ENCODE results near the gene CLSTN2. TPM values are rescaled to one million over a fixed set of nuclear protein-coding genes. Genes with fewer than 3 reads are reported as not detected.

Gene CLSTN2
- total RNA-seq, 1 experiment from 2014 or later = 0.02 TPM

- Histone ChIP-seq H3K4me3 (replicated peaks in 1 of 2; ENCODE audit: low read depth in 1 of 2, low read length in 2 of 2) (no peak overlapping the region), H3K79me2 (ENCODE audit: insufficient read depth, low read length) (no peaks in the 10 kb centered on the region), H3K36me3 (ENCODE audit: control insufficient read depth in 1 of 2, insufficient read depth in 2 of 2, low read length in 2 of 2) (no peaks in the 10 kb centered on the region), H3K9me3 (ENCODE audit: control insufficient read depth in 1 of 2, insufficient read depth in 1 of 2, low read depth in 1 of 2, low read length in 2 of 2) (no peaks in the 10 kb centered on the region), H3K27me3 (ENCODE audit: insufficient read depth, low read length) (peaks cover 33% of the 10 kb centered on the region), H3K9me2 (ENCODE audit: insufficient read depth) (no peaks in the 10 kb centered on the region), H3K9ac (ENCODE audit: low read length) (no peak overlapping the region), H2AFZ (ENCODE audit: low read depth, low read length, poor library complexity, severe bottlenecking) (no peak overlapping the region), H3K4me1 (ENCODE audit: control insufficient read depth in 1 of 2, insufficient read depth in 2 of 2, low read length in 2 of 2) (no peaks in the 10 kb centered on the region), H3K27ac (ENCODE audit: low read depth, low read length) (no peak overlapping the region), H3K4me2 (ENCODE audit: low read length) (no peak overlapping the region), H4K20me1 (ENCODE audit: insufficient read depth) (no peaks in the 10 kb centered on the region)
- ChIA-PET CTCF (interaction anchor here (1.1 kb wide), 1 partner anchor 466 kb away, joined by 3 read pairs; no protein-coding TSS in a partner anchor), POLR2A (no interaction called here), RAD21 (ENCODE audit: low non-redundant PET in 1 of 2, low total read pairs in 2 of 2, uncharacterized antibody in 2 of 2, unreplicated experiment in 2 of 2) (no interaction called here)
- intact Hi-C loops (cut with micrococcal nuclease) = loop anchor here (5.0 to 10.0 kb wide), 3 partner anchors 116 to 629 kb away; partner anchors contain the start of gene CLSTN2
- ATAC-seq (no peak), DNase-seq (ENCODE audit: low read depth, low spot score) (no peak)
- BruUV-seq (replicated peaks) = no TSS peak
- TF ChIP-seq SP1 (IDR thresholded peaks at IDR 0.05; ENCODE audit: low read depth) (no peak), CEBPB (IDR thresholded peaks at IDR 0.05; ENCODE audit: low read depth) (no peak), POLR2AphosphoS5 (IDR thresholded peaks at IDR 0.05; ENCODE audit: low read depth, low read length) (no peak), CTCF (IDR thresholded peaks at IDR 0.05 in 2 of 3, conservative IDR thresholded peaks at IDR 0.05 in 1 of 3; ENCODE audit: borderline replicate concordance in 1 of 3, insufficient read depth in 1 of 3, low read depth in 2 of 3, low read length in 2 of 3) (no peak), EZH2 (IDR thresholded peaks at IDR 0.05) (no peak), CBX3 (IDR thresholded peaks at IDR 0.05; ENCODE audit: low read depth) (no peak), SIN3A (IDR thresholded peaks at IDR 0.05; ENCODE audit: low read depth) (no peak)
Measured at GRCh38 chr3:140053794-140054193, 118.8 kb downstream of the CLSTN2 start.

- Histone ChIP-seq H3K79me2 (ENCODE audit: insufficient read depth, low read length) (no peaks in the 10 kb centered on the region), H3K9me3 (ENCODE audit: control insufficient read depth in 1 of 2, insufficient read depth in 1 of 2, low read depth in 1 of 2, low read length in 2 of 2) (no peaks in the 10 kb centered on the region), H3K27me3 (ENCODE audit: insufficient read depth, low read length) (peaks cover 34% of the 10 kb centered on the region), H3K4me3 (replicated peaks in 1 of 2; ENCODE audit: low read depth in 1 of 2, low read length in 2 of 2) (no peak overlapping the region), H3K9me2 (ENCODE audit: insufficient read depth) (no peaks in the 10 kb centered on the region), H4K20me1 (ENCODE audit: insufficient read depth) (no peaks in the 10 kb centered on the region), H2AFZ (ENCODE audit: low read depth, low read length, poor library complexity, severe bottlenecking) (no peak overlapping the region), H3K4me1 (ENCODE audit: control insufficient read depth in 1 of 2, insufficient read depth in 2 of 2, low read length in 2 of 2) (no peaks in the 10 kb centered on the region), H3K9ac (ENCODE audit: low read length) (no peak overlapping the region), H3K36me3 (ENCODE audit: control insufficient read depth in 1 of 2, insufficient read depth in 2 of 2, low read length in 2 of 2) (no peaks in the 10 kb centered on the region), H3K4me2 (ENCODE audit: low read length) (no peak overlapping the region), H3K27ac (ENCODE audit: low read depth, low read length) (no peak overlapping the region)
- BruUV-seq (replicated peaks) = no TSS peak
- ChIA-PET RAD21 (ENCODE audit: low non-redundant PET in 1 of 2, low total read pairs in 2 of 2, uncharacterized antibody in 2 of 2, unreplicated experiment in 2 of 2) (no interaction called here), CTCF (no interaction called here), POLR2A (no interaction called here)
- ATAC-seq (no peak), DNase-seq (ENCODE audit: low read depth, low spot score) (no peak)
- intact Hi-C loops (cut with micrococcal nuclease) = loop anchor here (10.0 kb wide), 2 partner anchors 470 to 630 kb away; no protein-coding TSS in a partner anchor
- TF ChIP-seq REST (IDR thresholded peaks at IDR 0.05; ENCODE audit: low read depth) (no peak), POLR2A (IDR thresholded peaks at IDR 0.05; ENCODE audit: borderline replicate concordance, extremely low read depth, insufficient read depth, insufficient read length) (no peak), CEBPB (IDR thresholded peaks at IDR 0.05; ENCODE audit: low read depth) (no peak), SIN3A (IDR thresholded peaks at IDR 0.05; ENCODE audit: low read depth) (no peak), CTCF (IDR thresholded peaks at IDR 0.05 in 2 of 3, conservative IDR thresholded peaks at IDR 0.05 in 1 of 3; ENCODE audit: borderline replicate concordance in 1 of 3, insufficient read depth in 1 of 3, low read depth in 2 of 3, low read length in 2 of 3) (no peak)
Measured at GRCh38 chr3:140055092-140055791, 120.3 kb downstream of the CLSTN2 start.

All from HCT116 (cell line).